GM18861 (cell line): Measurements from ENCODE around the gene LRRC75A.
A peak's percentile ranks its signal among the peaks of the same experiment; 100 is the strongest.
"Not testable (repeated sequence)": the region's sequence is repeated elsewhere in the genome, so short reads cannot be mapped to it uniquely, and the experiment has no call there.

Experiments
- ATAC-seq: cut with Tn5 transposase; IDR thresholded peaks from one replicate; pipeline ENCODE4 v1.9.1; 2021; ENCODE audit not compliant: unreplicated experiment

LRRC75A gene, protein sequence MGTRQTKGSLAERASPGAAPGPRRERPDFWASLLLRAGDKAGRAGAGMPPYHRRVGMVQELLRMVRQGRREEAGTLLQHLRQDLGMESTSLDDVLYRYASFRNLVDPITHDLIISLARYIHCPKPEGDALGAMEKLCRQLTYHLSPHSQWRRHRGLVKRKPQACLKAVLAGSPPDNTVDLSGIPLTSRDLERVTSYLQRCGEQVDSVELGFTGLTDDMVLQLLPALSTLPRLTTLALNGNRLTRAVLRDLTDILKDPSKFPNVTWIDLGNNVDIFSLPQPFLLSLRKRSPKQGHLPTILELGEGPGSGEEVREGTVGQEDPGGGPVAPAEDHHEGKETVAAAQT

DNA sequence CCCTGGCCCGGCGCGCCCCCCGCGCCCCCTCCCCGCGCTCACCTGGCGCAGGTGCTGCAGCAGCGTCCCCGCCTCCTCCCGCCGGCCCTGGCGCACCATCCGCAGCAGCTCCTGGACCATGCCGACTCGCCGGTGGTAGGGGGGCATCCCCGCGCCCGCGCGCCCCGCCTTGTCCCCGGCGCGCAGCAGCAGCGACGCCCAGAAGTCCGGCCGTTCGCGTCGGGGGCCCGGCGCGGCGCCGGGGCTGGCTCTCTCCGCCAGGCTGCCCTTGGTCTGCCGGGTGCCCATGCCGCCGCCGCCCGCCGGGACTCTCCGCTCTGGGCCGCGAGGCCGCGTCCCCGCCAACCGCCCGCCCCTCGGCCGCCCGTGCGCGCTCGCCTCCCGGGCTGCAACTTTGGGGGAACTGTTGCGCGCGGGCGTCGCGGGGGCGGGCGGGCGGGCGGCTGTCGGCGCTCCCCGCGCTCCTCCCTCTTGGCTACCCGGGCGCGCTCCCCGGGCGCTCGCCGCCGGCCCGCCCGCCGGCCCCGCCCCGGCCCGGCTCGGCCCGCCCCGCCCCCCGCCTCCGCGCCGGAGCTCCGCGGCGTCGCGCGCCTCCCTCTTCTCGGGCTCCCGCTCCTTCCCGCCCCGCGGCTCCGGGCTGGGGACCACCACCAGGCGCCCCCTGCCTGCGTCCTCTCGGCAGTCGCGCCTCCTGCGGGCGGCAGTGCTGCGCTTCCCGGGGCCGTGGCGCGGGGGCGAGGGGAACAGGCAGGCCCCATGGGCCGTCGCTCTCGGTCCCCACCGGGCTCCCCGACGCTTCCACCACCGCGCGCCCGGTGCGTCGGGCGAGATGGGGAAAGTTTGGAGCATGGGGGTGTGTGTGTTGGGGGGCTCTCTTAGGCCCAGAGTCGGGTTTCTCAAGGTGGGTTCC is at the start of gene LRRC75A:
TSS of gene LRRC75A (minus strand) at position 491 of the 910 bp plus-strand sequence. CDS start at position 288, 203 bp downstream.
- ATAC-seq, result no peak

DNA sequence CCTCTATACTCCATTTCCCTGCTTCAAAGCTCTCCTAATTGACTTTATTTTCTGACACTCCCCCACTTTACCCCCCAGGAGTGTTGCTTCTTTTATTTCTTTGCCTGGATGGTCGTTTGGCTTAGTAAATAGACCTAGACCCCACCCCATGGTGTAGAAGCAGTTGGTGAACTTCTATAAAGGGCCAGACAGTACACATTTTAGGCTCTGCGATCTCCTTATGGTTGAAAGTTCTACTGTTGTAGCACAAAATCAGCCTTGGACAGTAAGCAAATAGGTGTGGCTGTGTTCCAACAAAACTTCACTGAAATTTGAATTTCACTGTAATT is 45.1 kb upstream of the LRRC75A start:
- no peak for ATAC-seq

DNA sequence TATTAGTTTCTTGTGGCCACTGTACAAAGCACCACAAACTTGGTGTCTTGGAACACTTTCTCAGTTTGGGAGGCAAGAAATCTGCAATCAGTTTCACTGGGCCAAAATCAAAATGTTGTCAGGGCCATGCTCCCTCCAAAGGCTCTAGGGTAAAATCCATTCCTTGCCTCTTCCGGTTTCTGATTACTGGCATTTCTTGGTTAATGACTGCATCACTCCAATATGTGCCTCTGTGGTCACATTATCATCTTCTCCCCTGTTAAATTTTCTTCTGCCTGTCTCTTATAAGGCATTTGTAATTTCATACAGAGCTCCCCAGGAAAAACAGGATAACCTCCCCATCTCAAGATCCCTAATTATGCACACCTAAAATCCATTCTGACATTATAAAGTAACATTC is 42.2 kb upstream of the LRRC75A start:
- no peak for ATAC-seq

DNA sequence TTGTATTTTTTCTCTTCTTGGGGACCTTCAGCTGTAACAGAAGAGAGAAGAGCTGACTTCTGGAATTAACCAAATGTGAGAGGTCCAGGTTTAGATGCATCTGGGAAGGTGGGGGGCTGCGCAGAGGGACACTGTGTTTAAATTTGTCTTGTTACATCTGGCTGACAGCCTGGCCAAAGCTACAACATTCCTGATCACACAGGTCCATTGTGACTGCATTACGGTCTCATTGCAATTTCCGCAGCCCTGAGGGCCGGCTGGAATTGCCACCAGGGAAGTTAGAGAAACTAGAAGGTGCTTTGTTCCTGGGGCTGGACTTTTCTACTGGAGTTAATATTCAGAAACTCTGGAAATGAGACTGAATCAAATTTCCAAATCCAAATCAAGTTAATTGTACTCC is 37.9 kb upstream of the LRRC75A start:
- ATAC-seq, result no peak

DNA sequence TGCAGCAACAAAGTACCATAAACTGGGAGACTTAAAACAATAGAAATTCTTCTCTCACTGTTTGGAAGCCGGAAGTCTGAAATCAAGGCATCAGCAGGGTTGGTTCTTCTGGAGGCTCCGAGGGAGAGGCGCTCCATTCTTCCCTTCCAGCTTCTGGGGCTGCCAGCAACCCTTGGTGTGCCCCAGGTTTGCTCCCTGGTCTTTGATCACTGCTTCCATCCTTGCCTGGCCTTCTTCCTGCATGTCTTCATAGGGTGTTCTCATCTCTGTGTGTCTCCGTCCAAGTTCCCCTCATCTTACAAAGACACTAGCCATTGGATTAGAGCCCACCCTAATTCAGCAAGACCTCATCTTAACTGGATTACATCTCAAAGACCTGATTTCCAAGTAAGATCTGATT is 35.3 kb upstream of the LRRC75A start:
- no peak for ATAC-seq

DNA sequence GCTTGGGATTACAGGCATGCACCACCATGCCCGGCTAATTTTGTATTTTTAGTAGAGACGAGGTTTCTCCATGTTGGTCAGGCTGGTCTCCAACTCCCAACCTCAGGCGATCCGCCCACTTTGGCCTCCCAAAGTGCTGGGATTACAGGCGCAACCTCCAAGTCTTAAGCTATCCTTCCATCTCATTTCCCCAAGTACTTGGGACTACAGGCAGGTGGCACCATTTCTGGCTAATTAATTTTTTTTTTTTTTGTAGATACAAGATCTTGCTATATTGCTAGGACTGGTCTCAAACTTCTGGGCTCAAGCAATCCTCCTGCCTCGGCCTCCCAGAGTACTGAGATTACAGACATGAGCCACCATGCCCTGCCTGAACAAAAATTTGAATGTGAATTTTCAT is 33.6 kb upstream of the LRRC75A start:
- not testable (repeated sequence) for ATAC-seq

DNA sequence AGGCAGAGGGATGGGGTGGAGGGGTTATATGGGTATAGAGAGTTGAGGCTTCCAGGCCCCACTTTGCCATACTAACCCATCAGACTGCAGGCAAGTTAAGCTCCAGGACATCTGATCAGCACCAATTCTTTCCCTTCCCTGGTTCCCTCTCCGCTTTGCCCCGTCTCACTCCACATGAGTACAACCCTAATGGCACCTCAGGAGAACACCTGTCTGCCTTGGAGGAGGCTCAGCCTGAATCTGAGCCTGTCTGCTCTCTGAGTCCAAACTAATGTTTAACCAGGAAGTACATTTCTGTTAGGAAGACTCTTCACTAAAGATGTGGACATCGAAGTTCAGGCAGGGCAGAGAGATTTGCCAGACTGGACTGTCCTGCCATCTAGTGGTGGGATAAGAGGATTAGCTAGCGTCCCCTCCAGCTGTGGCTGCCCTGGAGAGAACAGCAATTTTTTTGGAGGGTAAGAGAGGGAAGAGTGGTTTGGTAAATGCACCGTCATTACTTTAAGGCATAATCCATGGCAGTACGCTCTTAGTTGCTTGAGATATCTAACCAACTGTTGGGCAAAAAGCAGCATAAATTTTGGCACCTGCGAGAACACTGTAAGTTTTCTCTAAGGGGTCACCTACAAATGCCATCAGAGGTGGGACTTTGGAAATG is 29.2 kb upstream of the LRRC75A start:
- peak; percentile 71 for ATAC-seq

DNA sequence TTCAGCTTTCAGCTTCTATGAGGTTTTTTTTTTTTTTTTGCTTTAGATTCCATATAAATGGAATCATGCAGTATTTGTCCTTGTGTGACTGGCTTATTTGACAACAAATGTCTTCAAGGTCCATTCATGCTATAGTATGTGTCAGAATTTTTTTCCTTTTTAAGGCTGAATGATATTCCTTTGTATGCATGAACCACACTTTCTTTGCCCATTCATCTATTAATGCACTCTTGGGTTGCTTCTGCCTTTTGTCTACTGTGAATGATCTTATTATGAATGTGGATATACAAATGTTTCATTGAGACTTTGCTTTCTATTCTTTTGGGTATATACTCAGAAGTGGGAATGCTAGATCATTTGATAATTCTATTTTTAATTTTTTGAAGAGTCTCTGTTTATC is 27.0 kb upstream of the LRRC75A start:
- no peak for ATAC-seq

DNA sequence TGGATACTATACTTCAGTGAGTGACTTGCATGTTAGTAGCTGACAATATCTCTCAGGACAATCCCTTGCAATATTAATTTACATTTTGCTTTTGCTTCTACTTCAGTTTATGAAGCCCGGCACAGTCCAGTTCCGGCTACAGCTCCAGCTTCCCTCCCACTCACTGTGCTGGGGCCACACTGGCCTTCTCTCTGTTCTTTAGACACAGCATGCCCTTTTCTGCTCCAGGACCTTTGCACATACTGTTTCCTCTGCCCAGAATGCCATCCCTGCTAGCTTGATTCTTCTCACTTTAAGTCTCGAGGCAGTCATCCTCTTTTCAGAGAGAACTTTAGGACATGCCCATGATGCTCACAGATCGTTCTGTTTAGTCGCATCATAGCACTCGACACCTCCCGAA is 25.5 kb upstream of the LRRC75A start:
- ATAC-seq, result no peak

DNA sequence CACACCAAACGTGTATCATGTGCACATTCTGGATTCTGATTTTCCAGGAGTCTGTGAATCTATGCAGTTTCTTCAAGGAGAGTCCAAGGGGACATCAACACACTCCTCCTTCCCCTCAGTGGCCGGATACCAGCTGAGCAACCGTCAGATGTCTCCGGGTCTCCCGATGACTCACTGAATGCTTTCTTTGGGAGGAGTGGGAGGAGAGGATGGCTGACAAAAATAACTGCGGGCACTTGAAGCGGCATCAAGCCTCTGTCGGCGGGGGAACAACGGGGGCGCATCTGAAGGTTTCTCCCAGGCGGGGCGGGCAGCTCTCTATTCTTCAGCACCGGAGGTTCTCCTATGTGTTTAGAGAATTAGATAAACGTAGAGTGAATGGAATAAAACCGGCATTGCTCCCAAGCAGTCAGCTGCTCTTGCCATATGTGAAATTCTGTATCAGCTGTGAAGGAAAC is 24.6 kb upstream of the LRRC75A start:
- no peak for ATAC-seq

DNA sequence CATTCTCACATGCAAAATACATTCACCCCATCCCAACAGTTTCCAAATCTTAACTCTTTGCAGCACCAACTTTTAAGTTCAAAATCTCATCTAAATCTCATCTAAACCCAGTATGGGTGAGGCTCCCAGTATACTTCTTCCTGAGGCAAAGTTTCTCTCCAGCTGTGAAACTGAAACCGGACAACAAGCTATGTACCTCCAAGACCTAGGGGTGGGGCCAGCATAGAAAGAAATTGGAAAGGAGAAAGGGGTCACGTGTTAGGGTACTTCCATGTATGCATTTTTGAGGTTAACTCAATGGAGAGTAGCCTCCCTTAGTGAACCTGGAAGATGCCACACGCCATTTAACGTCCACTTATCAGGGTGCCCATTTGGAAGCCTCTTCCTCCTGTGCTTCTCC is 23.9 kb upstream of the LRRC75A start:
- no peak for ATAC-seq

DNA sequence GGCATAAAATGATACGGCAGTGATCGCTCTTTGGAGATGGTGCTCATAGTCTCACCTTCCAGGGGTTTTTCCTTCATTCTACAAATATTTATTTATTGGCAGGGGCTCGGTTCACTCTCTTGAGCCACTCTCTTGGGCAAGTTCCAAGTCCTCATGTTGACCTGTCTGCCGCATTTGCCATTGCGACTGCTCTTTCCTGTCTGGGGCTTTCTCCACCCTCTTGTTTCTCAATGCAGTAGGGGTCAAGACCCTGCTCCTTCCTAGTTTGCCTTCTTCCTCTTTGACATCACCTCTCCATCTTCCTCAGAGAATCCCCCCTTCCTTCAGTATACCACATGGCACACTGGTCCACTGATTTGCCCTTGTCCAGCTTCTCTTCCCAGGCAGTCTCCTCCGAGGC is 21.9 kb upstream of the LRRC75A start:
- ATAC-seq, result no peak

DNA sequence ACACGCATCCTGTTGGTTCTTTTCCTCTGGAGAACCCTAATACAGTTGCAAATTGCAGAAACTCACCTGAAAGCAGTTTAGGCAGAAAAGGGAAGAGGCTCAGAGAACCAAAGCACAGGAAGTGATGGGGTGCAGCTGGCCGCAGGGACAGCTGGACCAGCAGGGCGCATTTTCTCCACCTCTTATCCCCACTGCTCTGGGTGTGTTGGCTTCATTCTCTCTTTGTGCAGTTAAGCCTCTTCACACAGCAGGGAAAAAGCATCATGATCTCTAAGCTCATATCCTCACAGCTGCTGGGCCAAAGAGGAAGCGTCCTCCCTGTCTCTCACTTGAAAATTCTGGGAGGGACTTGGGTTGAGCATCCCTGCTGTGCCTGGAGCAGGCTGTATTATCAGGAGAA is 20.0 kb upstream of the LRRC75A start:
- ATAC-seq, result no peak

DNA sequence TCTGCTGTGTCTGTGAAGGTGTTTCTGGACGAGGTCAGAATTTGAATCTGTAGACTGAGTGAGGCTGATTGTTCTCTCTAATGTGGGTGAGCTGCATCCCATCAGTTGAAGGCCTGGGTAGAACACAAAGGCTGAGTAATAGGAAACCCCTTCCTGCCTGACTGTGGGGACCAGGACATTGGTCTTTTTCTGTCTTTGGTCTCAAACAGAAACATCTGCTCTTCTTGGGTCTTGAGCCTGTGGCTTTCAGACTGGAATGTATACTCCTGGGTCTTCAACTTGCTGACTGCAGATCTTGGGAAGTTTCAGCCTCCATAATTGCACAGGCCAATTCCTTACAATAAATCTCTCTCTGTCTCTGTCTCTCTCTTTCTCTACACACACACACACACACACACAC is 19.6 kb upstream of the LRRC75A start:
- no peak for ATAC-seq

DNA sequence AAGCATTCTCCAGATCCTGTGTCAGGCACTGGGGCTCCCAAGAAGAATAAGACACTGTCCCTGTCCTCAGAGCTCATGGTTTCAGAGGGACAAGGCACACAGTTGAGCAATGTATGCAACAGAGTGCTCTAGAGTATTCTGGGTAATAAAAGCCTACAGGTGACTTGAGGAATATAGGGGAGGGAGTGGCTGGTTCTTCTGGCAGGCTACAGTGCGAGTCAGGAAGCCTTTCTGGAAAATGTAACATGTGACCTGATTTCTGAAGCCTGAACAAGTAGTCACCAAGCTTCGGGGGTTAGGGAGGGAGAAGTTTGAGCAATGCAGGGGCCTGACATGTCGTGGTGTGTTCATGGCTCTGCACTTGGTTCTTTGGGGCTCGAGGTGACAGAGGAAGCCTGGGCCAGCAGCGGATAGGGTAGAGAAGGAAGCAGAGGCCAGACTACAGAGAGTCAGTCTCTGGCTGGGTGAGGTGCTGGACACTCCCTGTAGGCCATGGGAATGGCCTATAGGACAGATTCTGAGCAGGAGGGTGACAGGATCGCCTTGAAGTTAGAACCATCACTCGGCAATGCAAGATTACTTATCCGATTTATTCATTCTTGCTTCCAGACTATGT is 16.0 kb upstream of the LRRC75A start:
- no peak for ATAC-seq

DNA sequence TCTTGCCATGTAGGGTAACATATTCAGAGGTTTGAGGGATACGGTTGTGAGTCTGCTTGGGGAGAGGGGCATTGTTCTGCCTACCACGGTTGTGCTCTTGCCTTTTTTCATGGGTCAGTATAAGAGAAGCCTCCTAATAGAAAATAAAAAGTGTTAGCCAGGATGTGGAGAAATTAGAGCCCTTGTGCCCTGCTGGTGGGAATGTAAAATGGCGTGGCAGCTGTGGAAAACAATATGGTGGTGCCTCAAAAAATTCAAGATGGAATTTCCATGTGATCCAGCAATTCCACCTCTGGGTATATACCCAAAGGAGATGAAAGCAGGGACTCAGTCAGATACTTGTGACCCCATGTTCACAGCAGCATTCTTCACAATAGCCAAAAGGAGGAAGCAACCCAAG is 14.2 kb upstream of the LRRC75A start:
- ATAC-seq, result no peak

DNA sequence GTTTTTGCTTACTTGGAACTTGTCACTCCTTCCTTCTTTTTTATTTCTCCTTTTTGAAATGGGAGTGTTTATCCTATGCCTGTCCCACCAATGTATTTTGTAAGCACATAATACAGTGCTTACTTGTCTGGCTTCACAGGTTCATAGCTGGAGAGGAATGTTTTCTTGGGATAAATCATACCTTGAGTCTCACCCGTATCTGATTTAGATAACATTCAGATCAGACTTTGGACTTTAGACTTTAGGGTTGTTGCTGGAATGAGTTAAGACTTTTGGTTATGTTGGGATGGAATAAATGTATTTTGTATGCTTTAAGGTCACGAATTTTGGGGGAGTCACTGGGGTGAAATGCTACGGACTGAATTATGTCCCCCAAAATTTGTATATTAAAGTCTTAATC is 13.0 kb upstream of the LRRC75A start:
- no peak for ATAC-seq

DNA sequence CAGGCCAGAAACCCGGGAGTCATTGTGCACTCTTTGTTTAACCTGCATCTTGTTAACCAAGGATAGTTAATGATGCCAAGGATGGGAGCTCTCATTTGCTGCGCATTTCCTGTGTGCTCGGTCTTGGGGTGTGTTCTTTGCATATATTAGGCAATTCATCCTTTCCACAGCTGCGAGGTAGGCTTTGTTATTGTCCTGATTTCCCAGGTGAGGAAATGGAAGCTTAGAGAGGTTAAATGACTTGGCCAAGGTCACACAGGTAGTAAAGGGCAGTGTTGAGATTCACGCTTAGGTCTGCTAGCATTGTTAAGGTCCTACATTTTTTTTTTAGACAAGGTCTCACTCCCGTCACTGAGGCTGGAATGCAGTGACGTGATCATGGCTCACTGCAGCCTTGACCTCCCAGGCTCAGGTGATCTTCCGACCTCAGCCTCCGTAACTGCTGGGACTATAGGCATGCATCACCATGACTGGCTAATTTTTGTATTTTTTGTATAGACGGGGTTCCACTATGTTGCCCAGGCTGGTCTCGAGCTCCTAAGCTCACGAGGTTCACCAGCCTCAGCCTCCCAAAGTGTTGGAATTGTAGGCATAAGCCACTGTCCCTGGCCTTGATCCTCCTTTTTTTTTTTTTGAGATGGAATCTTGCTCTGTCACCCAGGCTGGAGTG is 5.0 kb upstream of the LRRC75A start:
- no peak for ATAC-seq

DNA sequence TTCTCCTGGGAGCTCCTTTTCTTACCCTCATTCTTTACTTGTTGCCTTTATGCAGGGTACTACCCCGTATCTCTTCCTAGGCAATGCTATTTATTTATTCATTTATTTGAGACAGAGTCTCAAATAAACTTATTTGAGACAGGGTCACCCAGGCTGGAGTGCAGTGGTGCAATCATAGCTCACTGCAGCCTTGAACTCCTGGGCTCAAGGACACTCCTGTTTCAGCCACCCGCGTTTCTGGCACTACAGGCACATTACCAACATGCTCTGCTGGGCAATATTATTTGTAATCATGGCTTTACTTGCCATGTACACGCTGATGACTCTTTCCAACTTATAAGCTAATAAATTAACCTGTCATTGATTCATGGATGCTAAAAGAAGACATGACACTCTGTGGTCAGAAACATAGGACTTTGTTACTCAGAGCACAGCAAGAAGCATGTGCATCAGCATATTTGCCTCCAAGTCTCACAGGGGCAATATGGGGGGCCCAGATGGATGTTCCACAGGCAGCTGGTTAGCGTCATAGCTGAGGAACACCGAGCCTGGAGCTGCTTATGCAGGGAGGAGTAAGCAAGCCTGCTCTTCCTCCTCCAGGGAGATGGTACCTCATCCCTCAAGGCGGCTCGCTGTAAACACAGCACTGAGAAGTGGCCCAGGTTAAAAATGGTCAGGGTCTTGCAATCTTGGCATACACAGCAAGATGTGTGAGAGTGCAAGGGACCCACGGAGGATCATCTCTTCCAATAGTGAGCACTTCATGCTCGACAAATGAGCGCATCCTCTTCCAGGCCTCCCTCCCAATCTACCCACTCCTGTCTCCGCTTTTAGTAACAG is 4.2 kb upstream of the LRRC75A start:
- ATAC-seq, result no peak

DNA sequence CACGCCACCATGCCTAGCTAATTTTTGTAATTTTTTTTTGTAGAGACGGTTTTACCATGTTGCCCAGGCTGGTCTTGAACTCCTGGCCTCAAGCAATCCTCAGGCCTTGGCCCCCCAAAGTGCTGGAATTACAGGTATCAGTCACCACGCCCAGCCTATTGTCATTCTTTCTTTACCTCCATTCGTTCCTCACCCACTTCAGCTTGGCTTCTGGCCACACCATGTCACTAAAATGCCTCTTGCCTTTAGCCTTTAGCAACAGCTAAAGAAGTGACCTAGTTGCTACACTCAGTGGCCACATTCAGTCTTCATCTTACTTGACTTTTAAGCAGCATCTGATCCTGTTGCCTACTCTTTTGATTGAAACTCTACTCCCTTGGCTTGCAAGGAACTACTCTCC is 3.6 kb upstream of the LRRC75A start:
- ATAC-seq, result no peak
